Testis (tissue), 2 donors: ENCODE measurements around the gene OLIG3.

ENCODE experiments used
- POLR2A ChIP-seq: fragments of 450-650 bp; IDR thresholded peaks from one replicate; pipeline ENCODE4 v1.6.1; 2017; ENCODE audit warnings: antibody characterized with exemption, mild to moderate bottlenecking, moderate library complexity
- TF ChIP-seq, protein P1 (sequence below), 3 experiments: fragments of 450-650 bp in 2 of 3; fragments of 200-600 bp in 1 of 3; sonication (generic) in 1 of 3; IDR thresholded peaks; one replicate each; pipeline ENCODE4 v1.5.1; 2016 to 2019; ENCODE audit warnings: antibody characterized with exemption in 3 of 3, mild to moderate bottlenecking in 2 of 3, moderate library complexity in 1 of 3

DNA sequence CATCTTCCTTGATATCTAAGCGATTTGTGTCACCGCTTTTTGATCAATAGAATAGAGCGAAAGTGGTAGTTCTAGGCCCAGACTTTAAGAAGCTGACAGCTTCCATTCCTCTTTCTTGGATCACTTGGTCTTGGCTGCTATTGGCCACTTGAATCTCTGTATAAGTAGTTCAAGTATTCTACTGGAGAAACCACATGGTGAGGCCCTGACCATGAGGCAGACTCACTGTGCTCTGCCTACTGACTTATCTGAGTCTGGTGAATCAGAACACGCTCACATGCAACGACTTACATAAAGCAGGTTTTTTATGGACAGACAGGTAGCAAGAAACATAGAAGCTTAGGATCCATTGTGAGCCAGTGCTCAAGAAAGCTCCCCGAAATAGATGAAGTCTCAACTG lies 27.0 kb downstream of the OLIG3 start:
- TF ChIP-seq, protein P1, sequence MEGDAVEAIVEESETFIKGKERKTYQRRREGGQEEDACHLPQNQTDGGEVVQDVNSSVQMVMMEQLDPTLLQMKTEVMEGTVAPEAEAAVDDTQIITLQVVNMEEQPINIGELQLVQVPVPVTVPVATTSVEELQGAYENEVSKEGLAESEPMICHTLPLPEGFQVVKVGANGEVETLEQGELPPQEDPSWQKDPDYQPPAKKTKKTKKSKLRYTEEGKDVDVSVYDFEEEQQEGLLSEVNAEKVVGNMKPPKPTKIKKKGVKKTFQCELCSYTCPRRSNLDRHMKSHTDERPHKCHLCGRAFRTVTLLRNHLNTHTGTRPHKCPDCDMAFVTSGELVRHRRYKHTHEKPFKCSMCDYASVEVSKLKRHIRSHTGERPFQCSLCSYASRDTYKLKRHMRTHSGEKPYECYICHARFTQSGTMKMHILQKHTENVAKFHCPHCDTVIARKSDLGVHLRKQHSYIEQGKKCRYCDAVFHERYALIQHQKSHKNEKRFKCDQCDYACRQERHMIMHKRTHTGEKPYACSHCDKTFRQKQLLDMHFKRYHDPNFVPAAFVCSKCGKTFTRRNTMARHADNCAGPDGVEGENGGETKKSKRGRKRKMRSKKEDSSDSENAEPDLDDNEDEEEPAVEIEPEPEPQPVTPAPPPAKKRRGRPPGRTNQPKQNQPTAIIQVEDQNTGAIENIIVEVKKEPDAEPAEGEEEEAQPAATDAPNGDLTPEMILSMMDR (IDR thresholded peaks at IDR 0.05), result no peak
- no peak for TF ChIP-seq POLR2A
